Left colon (tissue), 2 donors: ENCODE data around the gene NABP2. TPM values are rescaled to one million over a fixed set of nuclear protein-coding genes. Genes with fewer than 3 reads are reported as not detected.
"Not testable (repeated sequence)": the region's sequence is repeated elsewhere in the genome, so short reads cannot be mapped to it uniquely, and the experiment has no call there.

Source experiments
- ATAC-seq: fragments of 200-7000 bp; cut with Tn5 transposase; one replicate; pipeline ENCODE4 v1.9.1; 2020; ENCODE audit warnings: mild to moderate bottlenecking, moderate library complexity
- DNase-seq, 2 donors: peaks; one replicate each; pipeline ENCODE4 v3.0.0-alpha.2; 2020
- intact Hi-C, 2 donors: fragments of 100-400 bp; cut with DNase I in 1 of 2; cut with micrococcal nuclease in 1 of 2; formaldehyde crosslinking; loops; one replicate each; pipeline versions ENCODE4 v1.11.2 to v1.14.0; 2022; cut with DNase I, micrococcal nuclease
- total RNA-seq, 2 donors: library from RNA; stranded (reverse); fragmentation: NEBNext Ultra II Directional; extraction: Animal tissue kit (Norgen Biotek cat#: 25700); gene quantifications; one replicate each; pipeline ENCODE4 v1.2.1, GENCODE V29; 2021
- donor health status: DM: no; HTN: no; CAD: no.
- donor health status: DM: yes; HTN: yes; CAD: no.

Gene NABP2
- total RNA-seq, 2 donors from 2014 or later = 23.2 to 29.5 TPM

- DNase-seq (no peak), ATAC-seq (no peak)
- intact Hi-C loops = no loop called here
Measured at GRCh38 chr12:56260921-56261320, 36.8 kb downstream of the NABP2 start.

GRCh38 chr12:56261503-56262232, 37.5 kb downstream of the NABP2 start:
- no peak for DNase-seq

GRCh38 chr12:56262955-56263354, 38.8 kb downstream of the NABP2 start:
- intact Hi-C loops, DNase-seq, ATAC-seq: not testable (repeated sequence)

More at GRCh38 chr12:56261503-56262232, 37.5 kb downstream of the NABP2 start:
- ATAC-seq = peak; percentile 21
- intact Hi-C loops = no loop called here

- DNase-seq, ATAC-seq, intact Hi-C loops: not testable (repeated sequence)
Measured at GRCh38 chr12:56266068-56266692, 42.0 kb downstream of the NABP2 start.

GRCh38 chr12:56266693-56267442, 42.7 kb downstream of the NABP2 start, which contains the start of gene COQ10A:
TSS of gene COQ10A (plus strand) at chr12:56266942. CDS start at chr12:56267119, 177 bp downstream.
- intact Hi-C loops = no loop called here
- DNase-seq = peak; percentile 91 to 95
- ATAC-seq = peak; percentile 89

- peak; percentile 8 for ATAC-seq
- intact Hi-C loops = no loop called here
- peak; percentile 38 to 47 for DNase-seq
Measured at GRCh38 chr12:56267443-56268071, 43.4 kb downstream of the NABP2 start.

- intact Hi-C loops = no loop called here
- ATAC-seq = no peak
Measured at GRCh38 chr12:56271031-56271430, 46.9 kb downstream of the NABP2 start.

GRCh38 chr12:56272468-56272867, 48.3 kb downstream of the NABP2 start:
- DNase-seq, ATAC-seq, intact Hi-C loops: not testable (repeated sequence)

More at GRCh38 chr12:56271031-56271430, 46.9 kb downstream of the NABP2 start:
- DNase-seq = no peak

GRCh38 chr12:56274299-56274698, 50.2 kb downstream of the NABP2 start:
- intact Hi-C loops = no loop called here
- DNase-seq = no peak
- no peak for ATAC-seq

GRCh38 chr12:56278905-56279304, 54.8 kb downstream of the NABP2 start:
- DNase-seq (no peak), ATAC-seq (no peak)
- intact Hi-C loops = no loop called here

Other genes starting within 250 kb of the NABP2 start
- 10 to 100 TPM; 24.1 to 24.4 TPM for gene SUOX, start 227.1 kb upstream of the NABP2 start, total RNA-seq
- gene IKZF4, start 203.3 kb upstream of the NABP2 start, total RNA-seq = 1 to 10 TPM; 3.9 to 5.0 TPM
- 10 to 100 TPM; 54.5 to 73.9 TPM for gene RPS26, start 182.4 kb upstream of the NABP2 start, total RNA-seq
- 100 to 1,000 TPM; 188 to 261 TPM for gene ERBB3, start 144.2 kb upstream of the NABP2 start, total RNA-seq
- 10 to 100 TPM; 59.6 to 80.9 TPM for gene PA2G4, start 119.8 kb upstream of the NABP2 start, total RNA-seq
- 1,000 to 10,000 TPM; 2,955 to 2,956 TPM for gene RPL41, start 107.7 kb upstream of the NABP2 start, total RNA-seq
- gene ZC3H10, start 106.1 kb upstream of the NABP2 start, total RNA-seq = 1 to 10 TPM; 3.5 to 4.1 TPM
- gene ESYT1, start 96.1 kb upstream of the NABP2 start, total RNA-seq = 10 to 100 TPM; 44.4 to 48.6 TPM
- 10 to 100 TPM; 17.1 to 21.9 TPM for gene MYL6B, start 71.8 kb upstream of the NABP2 start, total RNA-seq
- 1,000 to 10,000 TPM; 1,832 to 2,224 TPM for gene MYL6, start 66.0 kb upstream of the NABP2 start, total RNA-seq
- 10 to 100 TPM; 81.7 to 85.6 TPM for gene SMARCC2, start 34.9 kb upstream of the NABP2 start, total RNA-seq
- gene RNF41, start 2.4 kb upstream of the NABP2 start, total RNA-seq = 10 to 100 TPM; 31.5 to 35.1 TPM
- gene SLC39A5, start 5.7 kb downstream of the NABP2 start, total RNA-seq = 100 to 1,000 TPM; 152 to 244 TPM
- 10 to 100 TPM; 47.4 to 54.8 TPM for gene ANKRD52, start 34.0 kb downstream of the NABP2 start, total RNA-seq
- 1 to 10 TPM; 4.1 to 5.3 TPM for gene COQ10A, start 42.6 kb downstream of the NABP2 start, total RNA-seq
- gene CS, start 76.0 kb downstream of the NABP2 start, total RNA-seq = 100 to 1,000 TPM; 304 to 403 TPM
- 10 to 100 TPM; 70.8 to 90.5 TPM for gene CNPY2, start 91.6 kb downstream of the NABP2 start, total RNA-seq
- gene PAN2, start 109.7 kb downstream of the NABP2 start, total RNA-seq = 10 to 100 TPM; 46.4 to 53.8 TPM
- not detected for gene IL23A, start 114.5 kb downstream of the NABP2 start, total RNA-seq
- 10 to 100 TPM; 77.7 to 79.2 TPM for gene STAT2, start 135.8 kb downstream of the NABP2 start, total RNA-seq
- gene APOF, start 138.5 kb downstream of the NABP2 start, total RNA-seq = not detected
- 1 to 10 TPM; 5.8 to 9.7 TPM for gene TIMELESS, start 225.1 kb downstream of the NABP2 start, total RNA-seq
- gene MIP, start 230.3 kb downstream of the NABP2 start, total RNA-seq = not detected
- 1 to 10 TPM; 3.9 to 5.2 TPM for gene SPRYD4, start 244.2 kb downstream of the NABP2 start, total RNA-seq